GM23338 (cell line): ENCODE data around the gene DNAAF5. TPM values are rescaled to one million over a fixed set of nuclear protein-coding genes. Genes with fewer than 3 reads are reported as not detected.

ENCODE experiments used
- ATAC-seq: fragments of 200-7000 bp; cut with Tn5 transposase; 3 replicates; pipeline ENCODE4 v1.9.1; 2020
- DNase-seq: peaks from one replicate; pipeline ENCODE4 v3.0.0-alpha.2; 2015; ENCODE audit warnings: low spot score
- H2AFZ ChIP-seq: fragments of 200-600 bp; sonication (generic); 2 replicates; pipeline ENCODE4 v1.8.0; 2016; ENCODE audit warnings: antibody characterized with exemption, mild to moderate bottlenecking, moderate library complexity
- H3F3A ChIP-seq: fragments of 200-600 bp; sonication (generic); replicated peaks from 2 replicates; pipeline ENCODE4 v1.8.0; 2017; ENCODE audit warnings: antibody characterized with exemption, mixed run types, low read depth
- H3K27ac ChIP-seq: fragments of 200-600 bp; sonication (generic); 2 replicates; pipeline ENCODE4 v1.6.1; 2016; ENCODE audit warnings: low read depth
- H3K27me3 ChIP-seq: fragments of 200-600 bp; sonication (generic); 2 replicates; pipeline ENCODE4 v1.8.0; 2016; ENCODE audit warnings: mild to moderate bottlenecking, mixed run types, moderate library complexity; ENCODE audit not compliant: insufficient read depth
- H3K36me3 ChIP-seq: fragments of 200-600 bp; sonication (generic); 2 replicates; pipeline ENCODE4 v1.8.0; 2016; ENCODE audit warnings: mild to moderate bottlenecking; ENCODE audit not compliant: insufficient read depth
- H3K4me1 ChIP-seq: fragments of 200-600 bp; sonication (generic); 2 replicates; pipeline ENCODE4 v1.8.0; 2016; ENCODE audit warnings: mild to moderate bottlenecking, moderate library complexity; ENCODE audit not compliant: insufficient read depth
- H3K4me2 ChIP-seq: fragments of 200-600 bp; sonication (generic); 2 replicates; pipeline ENCODE4 v1.7.1; 2017; ENCODE audit warnings: mixed run types
- H3K4me3 ChIP-seq: fragments of 200-600 bp; sonication (generic); 2 replicates; pipeline ENCODE4 v1.6.1; 2016; ENCODE audit warnings: mixed run types
- H3K79me2 ChIP-seq: fragments of 200-600 bp; sonication (generic); replicated peaks from 2 replicates; pipeline ENCODE4 v1.8.0; 2017; ENCODE audit warnings: mild to moderate bottlenecking; ENCODE audit not compliant: insufficient read depth
- H3K9me2 ChIP-seq: fragments of 200-600 bp; sonication (generic); 2 replicates; pipeline ENCODE4 v1.8.0; 2017; ENCODE audit not compliant: insufficient read depth
- H4K20me1 ChIP-seq: fragments of 200-600 bp; sonication (generic); replicated peaks from 2 replicates; pipeline ENCODE4 v1.8.0; 2017; ENCODE audit warnings: mild to moderate bottlenecking; ENCODE audit not compliant: insufficient read depth
- H3K27ac Mint-ChIP-seq: 2 replicates; pipeline ENCODE4 v1.8.0; 2020; ENCODE audit warnings: inconsistent platforms, mild to moderate bottlenecking, moderate library complexity, mixed read lengths
- H3K27me3 Mint-ChIP-seq: 3 replicates; pipeline ENCODE4 v1.8.0; 2022; ENCODE audit warnings: low read depth, mild to moderate bottlenecking, moderate library complexity, mixed read lengths, inconsistent platforms; ENCODE audit not compliant: insufficient read depth, poor library complexity
- H3K36me3 Mint-ChIP-seq: 3 replicates; pipeline ENCODE4 v1.8.0; 2021; ENCODE audit warnings: low read depth, mild to moderate bottlenecking, inconsistent platforms, moderate library complexity, mixed read lengths
- H3K4me1 Mint-ChIP-seq: 3 replicates; pipeline ENCODE4 v1.8.0; 2020; ENCODE audit warnings: mild to moderate bottlenecking, inconsistent platforms, mixed read lengths
- H3K4me3 Mint-ChIP-seq: 3 replicates; pipeline ENCODE4 v1.8.0; 2021; ENCODE audit warnings: moderate library complexity, mild to moderate bottlenecking, inconsistent platforms, mixed read lengths
- H3K9me3 Mint-ChIP-seq: 3 replicates; pipeline ENCODE4 v1.8.0; 2020; ENCODE audit warnings: moderate library complexity, mild to moderate bottlenecking, inconsistent platforms, mixed read lengths
- CTCF ChIP-seq, 2 experiments: fragments of 200-600 bp in 1 of 2; sonication (generic) in 1 of 2; conservative IDR thresholded peaks; 2 replicates each; pipeline versions ENCODE4 v1.5.1 to v1.6.1; 2016 to 2017; ENCODE audit warnings: antibody characterized with exemption in 2 of 2, low read depth in 2 of 2, mild to moderate bottlenecking in 2 of 2, moderate library complexity in 1 of 2
- STAT1 ChIP-seq: IDR thresholded peaks from one replicate; pipeline ENCODE4 v1.6.1; 2016; ENCODE audit warnings: antibody characterized with exemption; ENCODE audit not compliant: unreplicated experiment
- ZNF331 ChIP-seq: fragments of 250-450 bp; sonication (Bioruptor Pico); IDR thresholded peaks from 2 replicates; pipeline ENCODE4 v1.5.0; 2020; ENCODE audit warnings: low read depth, mild to moderate bottlenecking, moderate library complexity
- ZNF462 ChIP-seq: fragments of 250-450 bp; sonication (Bioruptor Pico); IDR thresholded peaks from 2 replicates; pipeline ENCODE4 v1.5.0; 2020; ENCODE audit warnings: mild to moderate bottlenecking, moderate library complexity
- polyA plus RNA-seq: library from polyadenylated mRNA; unstranded; fragments of >200 nt; fragmentation: Nextera tagmentation; extraction: Ambion mirVana; gene quantifications from 2 replicates; pipeline ENCODE4 v1.2.1, GENCODE V29; 2016
- total RNA-seq: library from RNA; depleted of rRNA; stranded (reverse); fragments of >200 nt; shearing (Covaris generic); gene quantifications from 2 replicates; pipeline ENCODE4 v1.2.3, GENCODE V29; 2014

DNAAF5 gene
- total and polyA plus RNA-seq, 2 experiments from 2014 or later = 20.4 to 86.7 TPM

DNA sequence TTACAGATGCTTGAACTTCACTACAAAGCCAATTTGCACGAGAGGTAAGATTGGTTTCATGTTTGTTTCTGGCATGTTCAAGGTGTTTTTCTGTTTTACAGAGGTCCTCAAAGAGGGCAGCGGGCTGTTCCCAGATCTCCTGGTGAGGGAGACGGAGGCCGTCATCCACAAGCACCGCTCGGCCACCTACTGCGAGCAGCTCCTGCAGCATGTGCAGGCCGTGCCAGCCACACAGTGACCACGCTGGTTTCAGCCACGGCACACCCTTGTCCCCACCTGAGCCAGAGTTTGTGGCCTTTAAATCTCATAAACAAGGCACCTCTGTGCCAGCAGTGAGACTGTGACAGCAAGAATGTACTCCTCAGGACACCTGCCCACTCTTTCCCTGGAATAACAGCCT is 58.9 kb downstream of the DNAAF5 start:
- H3K4me1 ChIP-seq = no peaks in the 10 kb centered on the region
- H3K27me3 ChIP-seq = no peaks in the 10 kb centered on the region
- H3K9me2 ChIP-seq = no peaks in the 10 kb centered on the region
- H3K36me3 ChIP-seq = peaks cover 7% of the 10 kb centered on the region; the same call in 1 of the 2 replicates
- Mint-ChIP-seq H3K36me3 (peaks cover 77% of the 10 kb centered on the region), H3K9me3 (peaks cover 4% of the 10 kb centered on the region; the same call in 2 of the 3 replicates), H3K4me1 (no peaks in the 10 kb centered on the region), H3K27me3 (peaks cover 9% of the 10 kb centered on the region), H3K4me3 (no peak overlapping the region), H3K27ac (no peak overlapping the region)
- DNase-seq = no peak
- H3K4me2 ChIP-seq = no peak overlapping the region
- H3F3A ChIP-seq = peaks cover 5% of the 10 kb centered on the region; the same call in 1 of the 2 replicates
- H3K79me2 ChIP-seq = no peaks in the 10 kb centered on the region
- TF ChIP-seq ZNF331 (CRISPR knock-in tag) (no peak), STAT1 (no peak)
- H2AFZ ChIP-seq = no peak overlapping the region
- no peak overlapping the region for H3K27ac ChIP-seq
- no peak for ATAC-seq
- H3K4me3 ChIP-seq = no peak overlapping the region
- H4K20me1 ChIP-seq = no peaks in the 10 kb centered on the region

DNA sequence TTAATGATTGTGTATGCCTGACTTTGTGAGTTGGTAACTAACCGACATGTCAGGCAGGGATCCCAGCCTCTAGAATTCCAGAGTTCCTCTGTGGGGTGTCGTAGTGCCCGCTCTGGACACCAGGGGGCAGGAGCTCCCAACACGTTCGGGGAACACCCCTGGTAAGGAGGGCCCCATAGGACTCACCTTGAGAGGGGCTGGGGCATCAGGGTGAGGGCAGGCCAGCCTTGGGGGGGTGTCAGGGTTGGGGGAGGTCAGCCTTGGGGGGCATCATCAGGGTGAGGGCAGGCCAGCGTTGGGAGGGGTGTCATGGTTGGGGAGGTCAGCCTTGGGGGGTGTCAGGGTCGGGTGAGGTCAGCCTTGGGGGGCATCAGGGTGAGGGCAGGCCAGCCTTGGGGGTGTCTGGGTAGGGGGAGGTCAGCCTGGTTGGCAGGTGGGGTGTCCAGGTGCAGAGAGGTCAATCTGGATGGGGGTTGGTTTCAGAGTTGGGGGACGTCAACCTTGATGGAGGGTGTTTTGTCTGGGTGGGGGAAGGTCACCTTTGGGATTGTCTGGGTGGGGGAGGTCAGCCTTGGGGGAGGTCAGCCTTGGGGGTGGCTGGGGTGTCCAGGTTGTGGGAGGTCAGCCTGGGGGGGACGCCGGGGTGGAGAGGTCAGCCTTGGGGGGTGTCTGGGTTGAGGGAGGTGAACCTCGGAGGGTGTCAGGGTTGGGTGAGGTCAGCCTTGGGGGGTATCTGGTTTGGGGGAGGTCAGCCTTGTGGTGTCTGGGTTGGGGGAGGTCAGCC is 60.2 kb downstream of the DNAAF5 start:
- ATAC-seq (peak; percentile 95), DNase-seq (peak; percentile 83)
- no peaks in the 10 kb centered on the region for H3K4me1 Mint-ChIP-seq
- Histone ChIP-seq H3K36me3 (peaks cover 3% of the 10 kb centered on the region; the same call in 1 of the 2 replicates), H3K4me2 (no peak overlapping the region), H3K27me3 (no peaks in the 10 kb centered on the region), H3K9me2 (no peaks in the 10 kb centered on the region), H3K79me2 (no peaks in the 10 kb centered on the region), H3F3A (peaks cover 2% of the 10 kb centered on the region; the same call in 1 of the 2 replicates), H3K4me3 (no peak overlapping the region), H4K20me1 (no peaks in the 10 kb centered on the region), H3K4me1 (no peaks in the 10 kb centered on the region), H2AFZ (no peak overlapping the region), H3K27ac (no peak overlapping the region)
- H3K27me3 Mint-ChIP-seq = peaks cover 9% of the 10 kb centered on the region
- no peak overlapping the region for H3K4me3 Mint-ChIP-seq
- TF ChIP-seq CTCF (conservative IDR thresholded peaks at IDR 0.05; ENCODE audit: low read depth in 2 of 2) = peak; percentile 89
- no peak for TF ChIP-seq ZNF462 (CRISPR knock-in tag)
- H3K27ac Mint-ChIP-seq = no peak overlapping the region
- peaks cover 4% of the 10 kb centered on the region; the same call in 2 of the 3 replicates for H3K9me3 Mint-ChIP-seq
- peaks cover 65% of the 10 kb centered on the region for H3K36me3 Mint-ChIP-seq
